ENCODE measurements around the gene SLC16A1.

- TF ChIP-seq YY1 (IDR thresholded peaks at IDR 0.05; ENCODE audit: low read depth) (no peak), MAX (IDR thresholded peaks at IDR 0.05) (no peak)
These were observed 28.5 kb downstream of the SLC16A1 start for GRCh38 chr1:112927462-112927990.

Data from Ishikawa (cell line).